Uterus (tissue), 4 donors: ENCODE data around the gene ADAMTS10. TPM values are rescaled to one million over a fixed set of nuclear protein-coding genes. Genes with fewer than 3 reads are reported as not detected.
A peak's percentile ranks its signal among the peaks of the same experiment; 100 is the strongest.
"Not testable (repeated sequence)": the region's sequence is repeated elsewhere in the genome, so short reads cannot be mapped to it uniquely, and the experiment has no call there.

Source experiments
- DNase-seq, 2 donors: peaks; one replicate each; pipeline ENCODE4 v3.0.0-alpha.2; 2019 to 2020
- H3K27ac ChIP-seq, 2 donors: fragments of 200-600 bp; sonication (generic); 1 replicate in 1 of 2; 2 replicates in 1 of 2; pipeline ENCODE4 v1.5.1; 2016 to 2018
- H3K27me3 ChIP-seq, 2 donors: fragments of 200-600 bp; sonication (generic); one replicate each; pipeline ENCODE4 v1.5.1; 2018 to 2019; ENCODE audit warnings: control low read depth in 1 of 2
- H3K36me3 ChIP-seq, 2 donors: fragments of 200-600 bp; sonication (generic); one replicate each; pipeline ENCODE4 v1.5.1; 2019; ENCODE audit warnings: control low read depth in 1 of 2
- H3K4me1 ChIP-seq, 2 donors: fragments of 200-600 bp; sonication (generic); one replicate each; pipeline ENCODE4 v1.5.1; 2018 to 2019; ENCODE audit warnings: control low read depth in 1 of 2
- H3K4me3 ChIP-seq, 2 donors: fragments of 200-600 bp; sonication (generic); 1 replicate in 1 of 2; 2 replicates in 1 of 2; pipeline ENCODE4 v1.5.1; 2018 to 2019; ENCODE audit warnings: mild to moderate bottlenecking in 1 of 2
- H3K9me3 ChIP-seq, 2 donors: fragments of 200-600 bp; sonication (generic); one replicate each; pipeline ENCODE4 v1.5.1; 2019; ENCODE audit warnings: control low read depth in 1 of 2
- CTCF ChIP-seq, 4 experiments: fragments of 200-600 bp in 2 of 4; fragments of 450-650 bp in 2 of 4; sonication (generic) in 2 of 4; IDR thresholded peaks; one replicate each; pipeline ENCODE4 v1.5.1; 2016 to 2019; ENCODE audit warnings: antibody characterized with exemption in 4 of 4, mild to moderate bottlenecking in 2 of 4, moderate library complexity in 1 of 4
- POLR2A ChIP-seq, 2 donors: fragments of 450-650 bp; IDR thresholded peaks; one replicate each; pipeline ENCODE4 v1.6.1; 2016; ENCODE audit warnings: antibody characterized with exemption in 2 of 2, mild to moderate bottlenecking in 1 of 2, moderate library complexity in 1 of 2
- intact Hi-C: fragments of 100-400 bp; cut with DNase I; formaldehyde crosslinking; loops from one replicate; pipeline ENCODE4 v1.15.1; 2023; ENCODE audit warnings: low total_unique reads
- total RNA-seq, 4 donors: library from RNA; depleted of rRNA in 3 of 4; stranded (reverse); fragments of >200 nt in 3 of 4; gene quantifications; one replicate each; pipeline versions ENCODE4 v1.1.0 to v1.2.4, GENCODE V29; 2014 to 2023
- donor health status: DM: yes; HTN: yes; CAD: no.

Gene ADAMTS10
- total RNA-seq, 4 donors from 2014 or later = 13.2 to 70.4 (median 52.7) TPM

GRCh38 chr19:8617984-8618383, 7.5 kb upstream of the ADAMTS10 start:
- intact Hi-C loops = no loop called here
- Histone ChIP-seq H3K9me3 (no peaks in the 10 kb centered on the region), H3K4me1 (no peaks in the 10 kb centered on the region), H3K4me3 (no peak overlapping the region), H3K27ac (no peak overlapping the region), H3K36me3 (no peaks in the 10 kb centered on the region), H3K27me3 (no peaks in the 10 kb centered on the region)
- no peak for TF ChIP-seq POLR2A (IDR thresholded peaks at IDR 0.05)
- TF ChIP-seq CTCF (IDR thresholded peaks at IDR 0.05) = no peak
- DNase-seq = no peak

GRCh38 chr19:8617325-8617724, 6.8 kb upstream of the ADAMTS10 start:
- H3K4me1 ChIP-seq, H3K27ac ChIP-seq, H3K9me3 ChIP-seq, H3K36me3 ChIP-seq, intact Hi-C loops, DNase-seq, H3K27me3 ChIP-seq, H3K4me3 ChIP-seq: not testable (repeated sequence)

- intact Hi-C loops = no loop called here
These were observed 6.3 kb upstream of the ADAMTS10 start for GRCh38 chr19:8616861-8617260.

GRCh38 chr19:8615813-8616596, 5.5 kb upstream of the ADAMTS10 start:
- no peak overlapping the region for H3K27ac ChIP-seq
- DNase-seq = peak in 1 of 2 donors; percentile 38
- H3K27me3 ChIP-seq = no peaks in the 10 kb centered on the region
- TF ChIP-seq POLR2A (IDR thresholded peaks at IDR 0.05) (no peak), CTCF (IDR thresholded peaks at IDR 0.05) (peak; percentile 72 to 88 (median 83))
- peaks cover 0 to 6% of the 10 kb centered on the region in 2 donors for H3K4me1 ChIP-seq
- H3K9me3 ChIP-seq = no peaks in the 10 kb centered on the region
- intact Hi-C loops = no loop called here
- H3K36me3 ChIP-seq = no peaks in the 10 kb centered on the region
- no peak overlapping the region for H3K4me3 ChIP-seq

More at GRCh38 chr19:8616861-8617260, 6.3 kb upstream of the ADAMTS10 start:
- Histone ChIP-seq H3K27me3 (no peaks in the 10 kb centered on the region), H3K27ac (no peak overlapping the region), H3K4me3 (no peak overlapping the region), H3K4me1 (peaks cover 0 to under 1% of the 10 kb centered on the region in 2 donors), H3K9me3 (no peaks in the 10 kb centered on the region), H3K36me3 (no peaks in the 10 kb centered on the region)
- TF ChIP-seq CTCF (IDR thresholded peaks at IDR 0.05) (no peak), POLR2A (IDR thresholded peaks at IDR 0.05) (no peak)
- no peak for DNase-seq

- intact Hi-C loops = no loop called here
- Histone ChIP-seq H3K27ac (peak overlapping the region; percentile 11 to 32), H3K27me3 (no peaks in the 10 kb centered on the region), H3K36me3 (no peaks in the 10 kb centered on the region), H3K4me3 (no peak overlapping the region), H3K4me1 (peaks cover 0 to 6% of the 10 kb centered on the region in 2 donors), H3K9me3 (no peaks in the 10 kb centered on the region)
- no peak for DNase-seq
- TF ChIP-seq POLR2A (IDR thresholded peaks at IDR 0.05) (no peak), CTCF (IDR thresholded peaks at IDR 0.05) (no peak)
These were observed 4.5 kb upstream of the ADAMTS10 start for GRCh38 chr19:8615024-8615423.
